Measurements from ENCODE around the gene AHDC1.

AHDC1 gene

GRCh38 chr1:27572019-27572678 is 31.8 kb downstream of the AHDC1 start:
- no peak for TF ChIP-seq CTCF (conservative IDR thresholded peaks at IDR 0.05; ENCODE audit: low read depth, low read length)
- Histone ChIP-seq H3K4me1 (ENCODE audit: low read depth, poor library complexity, severe bottlenecking) (peaks cover 12% of the 10 kb centered on the region), H3K79me2 (ENCODE audit: insufficient read depth, low read depth) (no peaks in the 10 kb centered on the region), H3K36me3 (ENCODE audit: insufficient read depth) (no peaks in the 10 kb centered on the region), H3K27ac (no peak overlapping the region), H3K4me2 (no peak overlapping the region), H3K27me3 (ENCODE audit: insufficient read depth, low read depth) (peaks cover 6% of the 10 kb centered on the region; the same call in 1 of the 2 replicates), H2AFZ (ENCODE audit: low read depth) (no peak overlapping the region), H3K9ac (no peak overlapping the region), H3K4me3 (IDR thresholded peaks at IDR 0.05; ENCODE audit: insufficient read depth, low read depth, low read length) (no peak overlapping the region), H4K20me1 (ENCODE audit: insufficient read depth) (no peaks in the 10 kb centered on the region)

- Histone ChIP-seq H3K9ac (no peak overlapping the region), H2AFZ (ENCODE audit: low read depth) (no peak overlapping the region), H3K36me3 (ENCODE audit: insufficient read depth) (no peaks in the 10 kb centered on the region), H3K4me2 (no peak overlapping the region), H3K4me3 (IDR thresholded peaks at IDR 0.05; ENCODE audit: insufficient read depth, low read depth, low read length) (no peak overlapping the region), H4K20me1 (ENCODE audit: insufficient read depth) (no peaks in the 10 kb centered on the region), H3K79me2 (ENCODE audit: insufficient read depth, low read depth) (no peaks in the 10 kb centered on the region), H3K27ac (no peak overlapping the region), H3K4me1 (ENCODE audit: low read depth, poor library complexity, severe bottlenecking) (peaks cover 12% of the 10 kb centered on the region), H3K27me3 (ENCODE audit: insufficient read depth, low read depth) (peaks cover 6% of the 10 kb centered on the region; the same call in 1 of the 2 replicates)
- TF ChIP-seq CTCF (conservative IDR thresholded peaks at IDR 0.05; ENCODE audit: low read depth, low read length) = no peak
Observed at GRCh38 chr1:27571439-27572018, 32.4 kb downstream of the AHDC1 start.

- Histone ChIP-seq H4K20me1 (ENCODE audit: insufficient read depth) (no peaks in the 10 kb centered on the region), H3K4me3 (IDR thresholded peaks at IDR 0.05; ENCODE audit: insufficient read depth, low read depth, low read length) (no peak overlapping the region), H2AFZ (ENCODE audit: low read depth) (no peak overlapping the region), H3K4me2 (no peak overlapping the region), H3K27ac (no peak overlapping the region), H3K27me3 (ENCODE audit: insufficient read depth, low read depth) (no peaks in the 10 kb centered on the region), H3K79me2 (ENCODE audit: insufficient read depth, low read depth) (no peaks in the 10 kb centered on the region), H3K36me3 (ENCODE audit: insufficient read depth) (no peaks in the 10 kb centered on the region), H3K9ac (no peak overlapping the region), H3K4me1 (ENCODE audit: low read depth, poor library complexity, severe bottlenecking) (peaks cover 12% of the 10 kb centered on the region)
- no peak for TF ChIP-seq CTCF (conservative IDR thresholded peaks at IDR 0.05; ENCODE audit: low read depth, low read length)
Observed at GRCh38 chr1:27570784-27571183, 33.2 kb downstream of the AHDC1 start.

- no peak overlapping the region for H3K4me3 ChIP-seq (IDR thresholded peaks at IDR 0.05; ENCODE audit: insufficient read depth, low read depth, low read length)
- H3K9ac ChIP-seq = no peak overlapping the region
- no peaks in the 10 kb centered on the region for H3K79me2 ChIP-seq (ENCODE audit: insufficient read depth, low read depth)
- no peak for TF ChIP-seq CTCF (conservative IDR thresholded peaks at IDR 0.05; ENCODE audit: low read depth, low read length)
- peaks cover 12% of the 10 kb centered on the region for H3K4me1 ChIP-seq (ENCODE audit: low read depth, poor library complexity, severe bottlenecking)
- H4K20me1 ChIP-seq (ENCODE audit: insufficient read depth) = no peaks in the 10 kb centered on the region
- H3K27ac ChIP-seq = no peak overlapping the region
- H3K36me3 ChIP-seq (ENCODE audit: insufficient read depth) = no peaks in the 10 kb centered on the region
- no peak overlapping the region for H3K4me2 ChIP-seq
- H2AFZ ChIP-seq (ENCODE audit: low read depth) = no peak overlapping the region
- no peaks in the 10 kb centered on the region for H3K27me3 ChIP-seq (ENCODE audit: insufficient read depth, low read depth)
Observed at GRCh38 chr1:27570356-27570755, 33.6 kb downstream of the AHDC1 start.

All from KMS-11 (cell line).